Ishikawa (cell line): Measurements from ENCODE around the gene AUTS2.

Experiments
- CEBPB ChIP-seq: IDR thresholded peaks from 2 replicates; pipeline ENCODE4 v1.6.1; 2012
- CREB1 ChIP-seq: IDR thresholded peaks from 2 replicates; pipeline ENCODE4 v1.6.1; 2012; ENCODE audit warnings: low read depth
- EGR1 ChIP-seq: IDR thresholded peaks from 2 replicates; pipeline ENCODE4 v1.6.1; 2012
- EP300 ChIP-seq: IDR thresholded peaks from 2 replicates; pipeline ENCODE4 v1.6.1; 2012; ENCODE audit warnings: borderline replicate concordance
- FOXM1 ChIP-seq: IDR thresholded peaks from 2 replicates; pipeline ENCODE4 v1.6.1; 2012; ENCODE audit warnings: low read depth, borderline replicate concordance
- MAX ChIP-seq: IDR thresholded peaks from 2 replicates; pipeline ENCODE4 v1.6.1; 2012
- NFIC ChIP-seq: IDR thresholded peaks from 2 replicates; pipeline ENCODE4 v1.6.1; 2012
- RAD21 ChIP-seq: IDR thresholded peaks from 2 replicates; pipeline ENCODE4 v1.6.1; 2012; ENCODE audit warnings: low read depth
- REST ChIP-seq: IDR thresholded peaks from 2 replicates; pipeline ENCODE4 v1.6.1; 2012; ENCODE audit warnings: low read depth, mild to moderate bottlenecking
- TAF1 ChIP-seq: IDR thresholded peaks from 2 replicates; pipeline ENCODE4 v1.6.1; 2012; ENCODE audit warnings: low read depth, mild to moderate bottlenecking
- TCF12 ChIP-seq: IDR thresholded peaks from 2 replicates; pipeline ENCODE4 v1.6.1; 2012; ENCODE audit warnings: low read depth
- TEAD4 ChIP-seq: IDR thresholded peaks from 2 replicates; pipeline ENCODE4 v1.6.1; 2012
- YY1 ChIP-seq: IDR thresholded peaks from 2 replicates; pipeline ENCODE4 v1.6.1; 2012; ENCODE audit warnings: low read depth
- ZBTB7A ChIP-seq: IDR thresholded peaks from 2 replicates; pipeline ENCODE4 v1.6.1; 2012; ENCODE audit warnings: low read depth
- TF ChIP-seq, protein P1 (sequence below): IDR thresholded peaks from 2 replicates; pipeline ENCODE4 v1.6.1; 2012

AUTS2 gene

DNA sequence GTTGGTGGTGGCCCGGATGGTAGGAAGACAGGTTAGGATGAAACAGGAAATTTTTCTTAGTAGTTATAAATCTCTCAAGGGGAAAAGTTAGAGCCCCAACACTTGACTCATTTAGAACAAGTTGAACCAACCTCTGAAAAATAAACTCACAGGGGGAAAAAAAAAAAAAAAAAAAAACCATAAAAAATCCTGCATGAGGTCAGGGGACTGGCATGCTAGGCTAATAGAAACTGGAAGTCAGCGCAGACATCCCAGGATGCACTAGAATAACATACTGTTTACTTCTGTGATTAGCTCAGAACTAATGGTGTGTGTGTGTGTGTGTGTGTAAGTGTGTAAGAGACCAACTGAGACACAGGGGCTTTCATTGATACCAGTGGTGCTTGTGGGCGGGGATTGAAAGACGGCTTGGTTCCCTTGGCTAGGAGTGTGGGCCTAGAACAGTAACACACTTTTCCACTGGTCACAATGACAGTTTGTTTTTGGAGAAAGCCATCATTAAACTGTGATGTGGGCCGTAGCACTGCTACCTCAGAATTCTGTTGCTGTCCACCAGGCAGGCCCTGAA is 1042.1 kb downstream of the AUTS2 start:
- TF ChIP-seq FOXM1: no peak
- no peak for TF ChIP-seq ZBTB7A
- TF ChIP-seq RAD21: no peak
- no peak for TF ChIP-seq REST
- TF ChIP-seq EGR1: no peak
- TF ChIP-seq EP300: no peak
- TF ChIP-seq CEBPB: no peak
- no peak for TF ChIP-seq MAX
- no peak for TF ChIP-seq NFIC
- TF ChIP-seq TAF1: no peak
- no peak for TF ChIP-seq TEAD4
- TF ChIP-seq, protein P1, sequence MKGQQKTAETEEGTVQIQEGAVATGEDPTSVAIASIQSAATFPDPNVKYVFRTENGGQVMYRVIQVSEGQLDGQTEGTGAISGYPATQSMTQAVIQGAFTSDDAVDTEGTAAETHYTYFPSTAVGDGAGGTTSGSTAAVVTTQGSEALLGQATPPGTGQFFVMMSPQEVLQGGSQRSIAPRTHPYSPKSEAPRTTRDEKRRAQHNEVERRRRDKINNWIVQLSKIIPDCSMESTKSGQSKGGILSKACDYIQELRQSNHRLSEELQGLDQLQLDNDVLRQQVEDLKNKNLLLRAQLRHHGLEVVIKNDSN: no peak
- TF ChIP-seq CREB1: no peak
- TF ChIP-seq TCF12: no peak
- no peak for TF ChIP-seq YY1

- TF ChIP-seq NFIC (no peak), YY1 (no peak)
Measured at GRCh38 chr7:70641882-70642281, 1043.6 kb downstream of the AUTS2 start.

- no peak for TF ChIP-seq EP300
- no peak for TF ChIP-seq TAF1
- TF ChIP-seq NFIC: no peak
- no peak for TF ChIP-seq YY1
- TF ChIP-seq CEBPB: no peak
- no peak for TF ChIP-seq TEAD4
Measured at GRCh38 chr7:70645279-70645678, 1047.0 kb downstream of the AUTS2 start.

DNA sequence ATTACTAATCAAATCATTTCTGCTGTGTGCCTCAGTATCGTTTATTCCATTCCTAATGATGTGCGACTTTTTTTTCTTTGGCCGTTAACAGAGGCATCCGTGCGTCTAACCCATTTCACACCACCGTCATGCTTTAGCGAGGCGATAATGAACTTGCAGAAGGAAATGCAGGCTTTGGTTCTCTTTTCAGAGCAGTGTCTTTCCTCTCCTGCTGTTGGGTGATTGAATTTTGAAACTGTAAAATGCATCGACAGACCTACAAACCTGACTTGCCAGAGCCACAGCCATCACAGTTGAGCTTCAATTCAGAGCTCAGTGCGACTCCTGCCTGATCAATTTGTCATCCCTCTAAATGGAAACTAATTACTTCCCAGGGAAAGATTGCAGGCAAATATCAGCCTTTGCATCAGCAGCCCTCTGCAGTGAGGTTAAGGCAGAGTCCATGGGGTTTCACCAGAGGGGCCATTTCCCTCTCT is 1047.6 kb downstream of the AUTS2 start:
- TF ChIP-seq TCF12 (no peak), REST (no peak), FOXM1 (no peak), RAD21 (no peak), MAX (no peak), TEAD4 (no peak), YY1 (no peak), EP300 (no peak), EGR1 (no peak), CREB1 (no peak), ZBTB7A (no peak), NFIC (no peak), CEBPB (no peak), TAF1 (no peak)
- TF ChIP-seq, protein P1: no peak

- TF ChIP-seq TCF12 (no peak), CEBPB (no peak), RAD21 (no peak), CREB1 (no peak), EP300 (no peak), MAX (no peak), FOXM1 (no peak), TAF1 (no peak), ZBTB7A (no peak), YY1 (no peak), NFIC (no peak), EGR1 (no peak)
Measured at GRCh38 chr7:70646536-70647248, 1048.4 kb downstream of the AUTS2 start.
